Pons (tissue), 1 donor: ENCODE data around the gene SIX4.
A peak's percentile ranks its signal among the peaks of the same experiment; 100 is the strongest.
"Not testable (repeated sequence)": the region's sequence is repeated elsewhere in the genome, so short reads cannot be mapped to it uniquely, and the experiment has no call there.

ENCODE experiments used
- DNase-seq: peaks from one replicate; pipeline ENCODE4 v3.0.0-alpha.2; 2016; ENCODE audit warnings: low spot score

SIX4 gene

DNA sequence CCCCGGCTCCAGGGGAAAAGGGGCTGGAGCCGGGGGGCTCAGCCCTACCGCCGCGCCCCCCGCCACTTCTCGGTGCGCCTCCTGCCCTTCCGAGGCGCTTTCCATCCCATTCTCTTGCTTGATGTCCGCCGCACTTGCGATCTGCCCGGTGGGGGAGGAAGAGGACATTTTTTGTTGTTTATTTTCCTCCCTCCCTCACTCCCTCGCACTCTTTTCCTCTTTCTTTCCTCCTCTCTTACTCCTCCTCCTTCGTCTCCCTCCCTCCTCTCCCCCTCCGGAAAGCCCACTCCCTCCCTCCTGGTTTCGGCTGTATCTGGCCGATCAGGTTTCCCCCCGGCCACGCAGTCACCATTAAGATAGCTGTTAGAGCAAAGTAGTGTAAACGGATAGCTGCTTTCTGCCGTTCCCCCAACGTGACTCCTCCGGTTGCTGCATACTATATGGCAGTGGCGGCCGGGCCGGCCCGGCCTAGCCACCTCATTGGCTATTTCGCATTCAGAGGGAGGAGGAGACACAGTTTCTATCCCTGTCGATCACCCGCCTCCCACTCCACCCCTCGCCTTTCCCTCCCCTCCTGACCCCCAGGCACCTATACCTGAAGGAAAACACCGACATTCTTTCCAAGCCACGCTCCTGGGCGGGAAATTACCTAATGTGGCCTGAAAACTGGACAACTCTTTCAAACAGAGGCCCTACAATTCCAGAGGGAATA, at the start of gene SIX4:
Gene SIX4 (minus strand): TSS at position 445 of the 712 bp plus-strand sequence. CDS start 277 bp downstream, at position 168.
- peak; percentile 45 for DNase-seq

DNA sequence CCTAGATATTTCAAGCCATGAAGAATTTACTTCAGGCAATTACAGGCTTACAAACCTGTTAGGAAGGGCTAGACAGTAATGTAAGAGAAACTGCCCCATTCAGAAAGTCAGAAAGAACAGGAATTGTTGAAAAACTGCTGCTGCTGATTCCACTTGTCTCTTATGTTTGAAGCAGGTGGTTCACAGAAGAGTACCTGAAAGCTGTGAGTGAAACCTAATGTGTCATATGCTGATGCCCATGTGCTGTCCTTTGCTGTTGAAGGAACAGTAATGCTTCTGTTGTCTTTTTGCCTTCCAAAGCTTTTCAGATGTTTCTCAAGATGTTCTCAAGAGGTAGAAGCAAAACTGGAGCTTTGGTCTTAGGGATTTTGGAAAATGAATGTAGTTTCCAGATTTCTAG, 49.4 kb upstream of the SIX4 start:
- DNase-seq = no peak

DNA sequence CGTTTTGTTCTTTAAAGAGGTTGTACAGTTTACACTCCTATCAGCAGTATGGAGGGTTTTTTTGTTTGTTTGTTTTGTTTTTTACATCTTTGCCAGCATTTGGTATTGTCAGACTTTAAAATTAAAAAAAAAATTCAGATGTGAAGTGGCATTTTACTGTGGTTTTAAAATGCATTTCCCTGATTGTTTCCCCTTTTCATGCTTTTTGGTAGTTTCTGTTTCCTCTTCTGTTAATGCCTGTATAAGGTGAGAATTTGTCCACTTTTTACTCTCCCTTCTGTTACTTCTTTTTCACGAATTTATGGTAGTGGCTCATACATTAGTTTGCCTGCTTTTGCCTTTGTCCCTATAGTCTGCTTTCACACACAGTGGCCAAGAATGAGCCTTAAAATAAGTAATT, 47.0 kb upstream of the SIX4 start:
- DNase-seq = no peak

- no peak for DNase-seq
These were observed 44.5 kb upstream of the SIX4 start for GRCh38 chr14:60768602-60769001.

- no peak for DNase-seq
These were observed 36.7 kb upstream of the SIX4 start for GRCh38 chr14:60760644-60761364.

- DNase-seq = no peak
These were observed 36.1 kb upstream of the SIX4 start for GRCh38 chr14:60760209-60760608.

DNA sequence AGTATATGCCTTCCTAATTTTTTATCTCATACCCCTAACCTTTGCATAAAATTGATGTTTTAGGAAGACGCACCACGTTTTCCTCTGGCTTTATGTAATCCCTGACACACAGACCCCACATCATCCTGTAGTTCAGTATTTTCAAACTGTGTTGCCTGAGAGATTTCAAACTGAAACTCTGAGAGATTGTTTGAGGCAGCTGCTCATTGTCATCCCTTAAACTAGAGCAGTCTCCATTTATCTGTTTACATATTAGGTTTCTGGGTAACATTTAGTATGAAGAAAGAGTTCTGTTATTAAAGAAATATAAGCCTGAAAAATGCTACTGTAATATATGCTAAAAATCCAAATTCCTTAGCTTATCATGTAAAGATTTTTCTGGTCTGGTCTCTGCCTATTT, 34.7 kb upstream of the SIX4 start:
- DNase-seq = no peak

GRCh38 chr14:60757567-60758002, 33.4 kb upstream of the SIX4 start:
- DNase-seq = no peak

- DNase-seq = no peak
These were observed 32.7 kb upstream of the SIX4 start for GRCh38 chr14:60756847-60757246.

- DNase-seq = no peak
These were observed 29.3 kb upstream of the SIX4 start for GRCh38 chr14:60753264-60754119.

DNA sequence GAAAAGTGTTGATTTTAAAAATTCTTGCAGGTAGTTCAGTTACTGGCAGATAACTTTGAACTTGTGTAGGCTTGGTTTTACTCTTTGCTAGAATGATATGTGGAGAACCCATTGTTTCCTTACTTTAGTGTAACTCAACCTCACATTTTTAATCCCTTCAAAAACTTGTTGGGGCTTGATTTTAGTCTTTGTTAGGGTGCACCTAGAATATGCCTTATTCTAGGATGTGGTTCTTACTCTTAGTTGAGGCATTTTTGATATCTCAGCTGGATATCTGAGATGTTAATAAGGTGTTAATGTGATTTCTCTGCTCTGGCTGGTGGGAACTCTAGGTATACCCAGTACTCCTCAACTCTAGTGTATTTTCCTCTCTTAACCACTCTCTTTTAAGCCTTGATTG, 20.4 kb upstream of the SIX4 start:
- DNase-seq = no peak

GRCh38 chr14:60738843-60739508, 14.8 kb upstream of the SIX4 start:
- no peak for DNase-seq

GRCh38 chr14:60736494-60736893, 12.3 kb upstream of the SIX4 start:
- no peak for DNase-seq

- peak; percentile 12 for DNase-seq
These were observed 11.3 kb upstream of the SIX4 start for GRCh38 chr14:60735416-60735815.

DNA sequence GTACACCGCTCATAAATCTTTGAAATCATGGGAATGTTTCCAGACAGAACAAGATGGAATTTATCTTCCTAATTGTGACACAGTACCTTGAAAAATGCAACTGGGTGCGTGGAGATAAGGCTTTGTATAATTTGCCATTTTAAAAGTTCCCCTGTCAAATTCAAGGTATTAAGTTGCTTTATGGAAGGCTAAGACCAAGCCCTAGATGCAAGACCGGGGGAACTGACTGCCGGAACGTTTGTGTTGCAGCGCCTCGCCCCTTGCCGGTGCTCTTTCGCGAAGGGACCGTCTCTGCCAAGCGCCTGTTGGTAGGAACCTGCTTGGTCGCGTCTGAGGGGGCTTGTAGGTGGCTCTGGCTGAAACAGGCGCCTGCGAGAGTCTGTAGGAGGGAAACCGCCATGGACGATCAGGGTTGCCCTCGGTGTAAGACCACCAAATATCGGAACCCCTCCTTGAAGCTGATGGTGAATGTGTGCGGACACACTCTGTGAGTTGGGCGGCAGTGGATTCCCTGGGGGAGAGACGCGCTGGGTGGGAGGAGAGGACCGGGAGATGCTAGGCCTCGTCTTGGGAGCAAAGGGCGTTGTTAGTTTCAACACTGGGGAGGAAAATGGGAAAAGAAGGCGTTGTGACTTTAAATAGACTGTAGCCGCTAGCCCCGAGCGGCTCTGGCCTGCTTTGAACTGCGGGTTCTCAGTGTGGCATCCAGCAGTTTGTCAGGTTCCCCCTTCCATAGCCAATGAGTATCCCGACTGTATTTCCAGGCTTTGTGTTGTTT, 10.5 kb upstream of the SIX4 start, which contains the start of gene MNAT1:
Gene MNAT1 (plus strand): TSS at position 297 of the 778 bp plus-strand sequence. CDS start 102 bp downstream, at position 399.
- peak; percentile 78 for DNase-seq

DNA sequence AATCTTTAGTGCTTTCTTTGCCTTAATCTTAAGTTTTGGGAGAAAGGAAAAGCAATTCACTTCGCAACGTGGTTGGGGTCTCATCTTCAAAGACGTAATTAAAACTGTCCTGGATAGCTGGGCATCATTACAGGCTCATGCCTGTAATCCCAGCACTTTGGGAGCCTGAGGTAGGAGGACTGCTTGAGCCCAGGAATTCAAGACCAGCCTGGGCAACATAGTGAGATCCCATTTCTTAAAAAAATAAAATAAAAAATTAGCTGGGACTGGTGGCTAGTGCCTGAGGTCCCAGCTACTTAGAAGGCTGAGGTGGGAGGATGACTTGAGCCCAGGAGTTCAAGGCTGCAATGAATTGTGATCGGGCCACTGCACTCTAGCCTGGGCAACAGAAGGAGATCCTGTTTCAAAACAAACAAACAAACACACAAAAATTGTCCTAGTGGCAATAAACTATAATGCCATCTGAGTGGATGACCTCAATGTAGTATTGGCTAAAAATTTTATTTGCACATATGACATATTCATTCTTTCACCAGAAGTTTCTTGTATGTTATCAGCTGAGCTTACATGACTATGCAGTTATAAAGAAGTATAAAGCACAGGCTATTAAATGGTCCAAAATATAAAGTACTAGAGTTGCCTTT, 8.8 kb upstream of the SIX4 start:
- no peak for DNase-seq

DNA sequence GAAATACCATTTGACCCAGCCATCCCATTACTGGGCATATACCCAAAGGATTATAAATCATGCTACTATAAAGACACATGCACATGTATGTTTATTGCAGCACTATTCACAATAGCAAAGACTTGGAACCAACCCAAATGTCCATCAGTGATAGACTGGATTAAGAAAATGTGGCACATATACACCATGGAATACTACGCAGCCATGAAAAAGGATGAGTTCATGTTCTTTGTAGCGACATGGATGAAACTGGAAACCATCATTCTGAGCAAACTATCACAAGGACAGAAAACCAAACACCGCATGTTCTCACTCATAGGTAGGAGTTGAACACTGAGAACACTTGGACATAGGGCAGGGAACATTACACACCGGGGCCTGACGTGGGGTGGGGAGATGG, 7.1 kb upstream of the SIX4 start:
- not testable (repeated sequence) for DNase-seq

DNA sequence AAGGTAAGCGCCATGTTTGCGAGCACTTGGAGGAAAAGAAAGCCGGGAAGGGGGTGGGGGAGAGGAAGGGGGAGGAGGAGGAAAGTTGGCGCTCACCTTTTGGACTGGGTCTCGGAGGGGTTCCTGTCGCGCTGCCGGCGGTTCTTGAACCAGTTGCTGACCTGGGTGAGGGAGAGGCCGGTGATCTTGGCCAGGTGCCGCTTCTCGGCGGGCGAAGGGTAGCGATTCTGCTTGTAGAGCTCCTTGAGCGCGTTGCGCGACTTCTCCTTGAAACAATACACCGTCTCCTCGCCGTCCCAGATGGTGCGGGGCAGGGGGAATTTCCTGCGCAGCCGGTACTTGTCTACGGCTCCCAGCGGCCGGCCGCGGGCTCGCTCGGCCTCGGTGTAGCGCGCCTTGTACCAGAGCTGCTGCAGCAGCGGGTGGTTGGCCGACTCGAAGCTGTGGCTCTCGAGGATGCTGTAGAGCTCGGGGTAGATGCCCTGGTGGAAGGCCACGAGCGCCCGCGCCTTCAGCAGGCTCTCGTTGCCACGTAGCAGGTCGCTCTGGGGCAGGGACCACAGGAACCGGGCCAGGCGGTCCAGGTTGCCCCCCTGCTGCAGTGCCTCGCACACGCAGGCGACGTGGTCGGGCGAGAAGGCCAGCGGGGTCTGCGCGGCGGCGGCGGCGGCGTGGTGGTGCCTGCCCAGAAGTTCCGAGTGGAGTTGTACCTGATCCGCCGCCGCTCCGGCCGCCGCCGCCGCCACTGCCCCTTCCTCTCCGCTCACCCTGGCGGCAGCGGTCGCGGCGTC, 840 bp downstream of the SIX4 start:
- DNase-seq = no peak

- DNase-seq = no peak
These were observed 1.6 kb downstream of the SIX4 start for GRCh38 chr14:60722357-60723115.
